ENCODE results near the gene TMEM129.
A peak's percentile ranks its signal among the peaks of the same experiment; 100 is the strongest.

Gene TMEM129

GRCh38 chr4:1758306-1759121 lies 37.4 kb upstream of the TMEM129 start:
- no peak for DNase-seq (ENCODE audit: low spot score)

GRCh38 chr4:1757836-1758235 lies 36.7 kb upstream of the TMEM129 start:
- DNase-seq (ENCODE audit: low spot score) = no peak

GRCh38 chr4:1756893-1757779 lies 36.0 kb upstream of the TMEM129 start:
- no peak for DNase-seq (ENCODE audit: low spot score)

- no peak for DNase-seq (ENCODE audit: low spot score)
These were observed 35.0 kb upstream of the TMEM129 start for GRCh38 chr4:1756079-1756478.

DNA sequence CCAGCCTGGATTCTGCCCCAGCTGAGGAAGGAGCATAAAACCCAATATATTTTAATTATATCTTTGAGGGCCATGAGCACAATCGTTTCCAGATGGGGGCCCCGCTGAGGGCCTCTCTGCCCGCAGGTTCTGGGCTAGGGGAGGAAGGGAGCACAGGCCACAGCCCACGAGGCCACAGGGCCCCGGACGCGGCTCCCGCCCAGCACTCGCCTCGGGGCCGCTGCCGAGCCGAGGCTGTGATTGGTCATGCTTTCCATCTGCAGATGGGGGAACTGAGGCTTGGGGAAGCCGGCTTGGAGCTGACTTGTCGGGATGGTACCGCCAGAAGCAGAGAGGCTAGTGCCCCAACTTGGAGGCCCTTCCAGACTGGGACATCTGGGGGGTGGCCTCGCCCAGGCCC lies 34.2 kb upstream of the TMEM129 start:
- DNase-seq (ENCODE audit: low spot score) = no peak

GRCh38 chr4:1754336-1754735 lies 33.2 kb upstream of the TMEM129 start:
- no peak for DNase-seq (ENCODE audit: low spot score)

DNA sequence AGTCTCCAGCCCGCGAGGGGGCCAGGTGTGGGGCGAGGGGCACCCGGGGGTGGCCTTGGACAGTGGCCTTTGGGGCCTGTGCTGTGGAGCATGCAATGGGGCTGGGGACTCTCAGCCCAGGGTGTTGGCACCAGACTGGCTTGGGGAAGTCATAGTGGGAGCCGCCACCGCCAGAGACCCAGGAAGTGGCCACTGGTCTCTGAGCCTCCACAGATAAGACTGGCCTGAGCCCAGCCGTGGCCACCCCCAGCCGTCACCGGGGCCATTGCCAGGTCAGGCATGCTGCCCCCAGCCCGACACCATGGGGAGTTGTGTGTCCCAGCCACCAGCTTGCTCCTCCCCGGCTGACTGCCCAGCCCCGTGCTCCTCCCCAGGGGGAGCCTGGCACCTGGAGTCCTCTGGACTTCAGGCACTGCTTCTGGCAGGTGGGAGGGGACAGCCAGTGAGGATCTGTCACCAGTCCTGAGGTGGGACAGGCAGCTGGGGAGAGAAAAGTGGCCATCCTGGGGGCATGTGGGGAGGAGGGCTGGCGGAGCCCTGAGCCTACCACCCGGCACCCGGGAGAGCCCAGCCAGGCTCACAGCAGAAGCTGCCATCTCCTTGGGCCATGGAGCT lies 32.7 kb upstream of the TMEM129 start:
- DNase-seq (ENCODE audit: low spot score) = no peak

GRCh38 chr4:1753294-1753696 lies 32.2 kb upstream of the TMEM129 start:
- no peak for DNase-seq (ENCODE audit: low spot score)

- DNase-seq (ENCODE audit: low spot score) = no peak
These were observed 31.3 kb upstream of the TMEM129 start for GRCh38 chr4:1752284-1753041.

DNA sequence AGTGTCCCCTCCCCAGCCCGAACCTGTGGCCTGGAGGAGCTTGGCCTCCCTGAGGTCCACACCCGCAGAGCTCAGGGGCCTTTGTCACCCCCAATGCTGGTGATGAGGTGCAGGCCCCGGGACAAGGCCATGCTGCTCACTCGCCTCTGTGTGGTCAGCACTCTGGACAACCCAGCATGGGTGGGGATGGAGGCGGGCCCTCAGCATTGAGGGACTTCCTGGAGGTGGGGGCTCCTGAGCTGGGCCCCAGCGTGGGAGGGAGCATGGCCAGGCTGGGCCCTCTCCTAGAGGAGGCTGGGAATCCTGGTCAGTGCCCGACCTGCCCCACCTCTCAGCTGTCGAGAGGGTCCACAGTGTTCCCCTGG lies 30.8 kb upstream of the TMEM129 start:
- DNase-seq (ENCODE audit: low spot score) = no peak

DNA sequence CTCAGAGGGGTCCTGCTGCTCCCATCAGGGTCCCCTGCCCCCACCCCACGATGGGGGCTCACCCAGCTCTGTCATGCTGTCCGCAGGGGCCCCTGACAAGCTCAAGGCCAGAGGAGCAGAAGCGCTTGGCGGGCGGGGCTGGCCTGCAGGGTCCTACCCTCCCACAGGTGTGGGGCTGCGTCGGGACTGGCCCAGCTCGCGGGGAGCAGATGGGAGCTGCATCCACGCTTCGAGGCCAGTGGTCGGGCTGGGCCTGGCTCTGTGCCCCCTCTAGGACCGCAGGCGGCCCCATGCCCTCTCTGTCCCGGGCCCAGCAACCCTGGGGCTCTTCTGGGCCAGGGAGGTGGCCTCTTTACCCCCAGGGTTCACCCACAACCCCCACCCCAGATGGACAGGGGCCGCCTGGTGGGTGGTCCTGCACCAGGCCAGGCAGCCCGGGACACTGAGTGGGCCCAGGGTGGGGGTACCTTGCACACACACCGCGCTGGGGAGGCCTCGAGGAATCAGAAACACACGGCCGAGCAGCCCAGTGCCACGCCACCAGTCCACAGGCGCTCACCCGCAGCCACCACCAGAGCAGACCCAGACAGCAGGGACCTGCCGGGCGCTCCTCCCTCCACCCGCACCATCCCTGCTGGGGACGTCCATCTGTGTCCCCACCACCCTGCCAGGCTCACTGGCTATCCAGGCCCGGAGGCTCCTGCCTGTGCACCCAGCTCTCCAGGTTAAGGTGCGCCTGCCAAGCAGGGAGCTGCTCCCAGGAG lies 30.2 kb upstream of the TMEM129 start:
- no peak for DNase-seq (ENCODE audit: low spot score)

DNA sequence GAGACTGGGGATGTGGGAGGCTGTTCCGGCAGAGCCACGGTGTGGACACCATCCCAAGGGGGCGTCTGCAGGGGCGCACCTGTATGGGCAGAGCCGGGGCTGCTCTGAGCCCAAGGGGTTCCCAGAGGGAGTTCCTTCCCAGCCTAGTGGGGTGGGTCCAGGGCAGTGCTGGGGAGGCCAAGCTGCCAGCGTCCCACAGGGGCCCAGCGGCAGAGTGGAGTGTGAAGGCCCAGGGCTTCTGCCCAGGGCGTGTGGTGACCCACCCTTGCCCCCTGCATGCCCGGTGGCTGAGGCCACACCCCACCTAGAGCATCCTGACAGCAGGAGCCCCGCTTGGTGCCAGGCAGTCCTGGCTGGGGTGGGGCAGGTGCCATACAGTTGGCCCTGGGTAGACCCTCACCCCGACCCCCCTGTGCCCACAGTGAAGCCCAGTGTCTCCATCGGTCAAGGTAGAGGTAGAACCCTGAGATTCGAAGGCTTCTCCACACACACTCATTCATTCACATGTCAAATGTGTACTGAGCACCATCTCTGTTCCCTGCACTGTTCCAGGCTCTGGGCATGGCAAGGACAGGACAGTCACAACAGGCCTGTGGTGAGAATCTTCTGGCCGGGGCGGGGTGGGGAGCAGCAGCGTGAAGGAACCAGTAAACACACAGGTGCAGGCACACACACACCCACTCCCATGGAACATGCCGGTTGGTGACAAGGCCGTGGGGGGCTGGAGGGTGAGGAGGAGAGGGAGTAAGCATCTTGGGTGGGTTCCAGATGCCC lies 29.4 kb upstream of the TMEM129 start:
- no peak for DNase-seq (ENCODE audit: low spot score)

- no peak for DNase-seq (ENCODE audit: low spot score)
These were observed 28.7 kb upstream of the TMEM129 start for GRCh38 chr4:1749826-1750225.

DNA sequence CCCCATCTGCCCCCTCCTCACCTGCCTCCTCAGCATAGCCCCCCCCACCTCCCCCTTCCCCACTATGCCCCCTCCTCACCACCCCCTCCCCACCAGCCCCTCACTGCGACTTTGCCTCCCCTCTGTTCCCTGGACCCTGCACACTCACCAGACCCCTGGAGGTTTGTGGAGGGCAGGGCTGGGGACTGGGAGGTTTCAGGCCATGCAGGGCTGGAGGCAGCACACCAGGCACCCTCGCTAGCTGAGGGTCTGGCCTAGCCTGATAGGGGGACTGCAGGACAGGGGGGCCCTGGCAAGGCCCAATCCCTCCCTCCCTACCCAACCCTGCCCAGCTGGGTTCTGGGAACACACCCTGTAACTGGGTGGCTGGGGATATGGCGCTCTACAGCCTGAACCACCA lies 28.2 kb upstream of the TMEM129 start:
- DNase-seq (ENCODE audit: low spot score) = no peak

GRCh38 chr4:1748465-1748995 lies 27.4 kb upstream of the TMEM129 start:
- DNase-seq (ENCODE audit: low spot score) = peak; percentile 44

DNA sequence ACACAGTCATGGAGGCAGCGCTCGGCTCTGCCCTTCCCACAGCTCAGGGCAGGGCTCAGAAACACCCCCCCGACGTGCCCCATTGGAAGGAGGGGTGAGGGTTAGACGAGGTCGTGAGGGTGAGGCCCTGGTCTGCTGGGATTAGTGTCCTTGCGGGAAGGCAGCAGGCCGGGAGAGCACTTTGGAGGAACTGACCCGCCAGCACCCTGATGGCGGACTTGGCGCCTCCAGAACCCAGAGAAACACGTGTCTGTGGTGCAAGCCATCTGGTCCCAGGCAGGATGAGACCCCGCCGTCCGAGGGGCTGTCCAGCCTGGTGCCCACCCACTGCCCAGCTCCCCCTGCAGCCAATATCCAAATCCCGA lies 26.5 kb upstream of the TMEM129 start:
- DNase-seq (ENCODE audit: low spot score) = no peak

DNA sequence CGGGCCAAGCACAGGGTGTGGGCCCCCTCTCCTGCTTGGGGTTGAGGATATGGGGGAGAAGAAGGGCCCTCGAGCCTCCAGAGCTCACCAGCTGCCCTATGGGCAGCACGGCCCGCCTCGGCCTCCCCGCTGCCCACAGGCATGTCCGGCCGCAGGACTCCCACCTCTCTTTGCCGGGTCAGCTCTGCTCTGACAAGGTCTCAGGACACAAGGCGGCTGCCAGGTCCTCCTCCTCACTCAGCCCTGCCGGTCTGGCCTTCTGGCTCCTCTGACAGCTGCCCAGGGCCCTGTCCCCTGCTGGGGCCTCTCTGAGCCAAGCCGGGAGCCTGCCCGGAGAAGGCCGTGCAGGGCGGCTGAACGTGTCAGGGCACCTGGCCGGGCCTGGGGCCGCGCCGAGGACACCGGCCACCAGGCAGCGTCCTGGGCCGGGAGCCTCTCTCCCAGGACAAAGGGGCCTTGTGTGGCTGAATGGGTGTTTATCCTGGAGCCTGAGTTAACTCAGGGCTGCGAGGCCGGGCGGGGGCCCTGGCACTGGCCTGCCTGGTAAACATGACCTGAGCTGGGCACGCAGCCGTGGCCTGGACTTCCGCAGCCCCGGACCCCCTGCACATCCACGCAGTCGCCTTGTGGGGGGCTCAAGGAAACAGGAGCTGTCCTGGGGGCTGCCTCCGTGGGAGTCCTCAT lies 25.9 kb upstream of the TMEM129 start:
- DNase-seq (ENCODE audit: low spot score) = peak; percentile 69

GRCh38 chr4:1746265-1746691 lies 25.2 kb upstream of the TMEM129 start:
- no peak for DNase-seq (ENCODE audit: low spot score)

- DNase-seq (ENCODE audit: low spot score) = no peak
These were observed 24.6 kb upstream of the TMEM129 start for GRCh38 chr4:1745697-1746096.

DNA sequence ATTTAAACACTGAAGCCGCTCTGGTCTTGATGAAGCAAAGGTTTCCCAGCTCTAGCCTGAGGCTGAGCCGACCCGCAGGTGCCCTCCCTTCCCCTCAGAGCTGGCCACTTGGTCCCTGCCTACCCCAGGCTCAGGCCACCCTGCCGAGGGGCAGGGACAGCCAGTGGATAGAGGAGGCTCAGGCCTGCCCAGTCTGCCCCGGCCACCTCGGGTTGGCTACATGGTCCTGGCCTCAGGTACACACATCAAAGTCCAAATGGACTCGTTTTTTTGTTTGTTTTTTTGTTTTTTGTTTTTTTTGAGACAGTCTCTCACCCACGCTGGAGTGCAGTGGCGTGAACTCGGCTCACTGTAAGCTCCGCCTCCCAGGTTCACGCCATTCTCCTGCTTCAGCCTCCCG lies 24.0 kb upstream of the TMEM129 start:
- no peak for DNase-seq (ENCODE audit: low spot score)
